COR-L47 (cell line): ENCODE results near the gene CACNA2D3.

ENCODE experiments used
- DNase-seq: peaks from one replicate; lab custom pipeline; 2025; lab: John Stamatoyannopoulos, UW

CACNA2D3 gene

GRCh38 chr3:54850484-54851018 lies 728.2 kb downstream of the CACNA2D3 start:
- no peak for DNase-seq

- peak; percentile 38 for DNase-seq
Measured at GRCh38 chr3:54853573-54854404, 731.4 kb downstream of the CACNA2D3 start.

- DNase-seq: no peak
Measured at GRCh38 chr3:54856271-54856670, 733.9 kb downstream of the CACNA2D3 start.

GRCh38 chr3:54857343-54857742 lies 735.0 kb downstream of the CACNA2D3 start:
- no peak for DNase-seq

- DNase-seq: no peak
Measured at GRCh38 chr3:54858093-54858785, 735.9 kb downstream of the CACNA2D3 start.

GRCh38 chr3:54859184-54859583 lies 736.8 kb downstream of the CACNA2D3 start:
- no peak for DNase-seq

- no peak for DNase-seq
Measured at GRCh38 chr3:54861248-54862067, 739.1 kb downstream of the CACNA2D3 start.

GRCh38 chr3:54862526-54862925 lies 740.2 kb downstream of the CACNA2D3 start:
- no peak for DNase-seq

GRCh38 chr3:54863366-54863765 lies 741.0 kb downstream of the CACNA2D3 start:
- no peak for DNase-seq

- no peak for DNase-seq
Measured at GRCh38 chr3:54863786-54864185, 741.4 kb downstream of the CACNA2D3 start.

- DNase-seq: no peak
Measured at GRCh38 chr3:54865316-54865715, 743.0 kb downstream of the CACNA2D3 start.

GRCh38 chr3:54866251-54866650 lies 743.9 kb downstream of the CACNA2D3 start:
- DNase-seq: no peak

GRCh38 chr3:54870423-54870822 lies 748.1 kb downstream of the CACNA2D3 start:
- DNase-seq: no peak

GRCh38 chr3:54871867-54872266 lies 749.5 kb downstream of the CACNA2D3 start:
- no peak for DNase-seq

GRCh38 chr3:54873059-54874010 lies 751.0 kb downstream of the CACNA2D3 start:
- no peak for DNase-seq

- DNase-seq: no peak
Measured at GRCh38 chr3:54874816-54875556, 752.6 kb downstream of the CACNA2D3 start.

- no peak for DNase-seq
Measured at GRCh38 chr3:54875596-54876268, 753.4 kb downstream of the CACNA2D3 start.

GRCh38 chr3:54876694-54877093 lies 754.3 kb downstream of the CACNA2D3 start:
- no peak for DNase-seq

GRCh38 chr3:54877730-54878129 lies 755.4 kb downstream of the CACNA2D3 start:
- DNase-seq: no peak

- no peak for DNase-seq
Measured at GRCh38 chr3:54878145-54878544, 755.8 kb downstream of the CACNA2D3 start.
